GM18951 (cell line): ENCODE measurements around the gene CHCHD1.

Experiments used
- POLR2A ChIP-seq: IDR thresholded peaks from 4 replicates; pipeline ENCODE4 v1.6.1; 2011; ENCODE audit warnings: mild to moderate bottlenecking; ENCODE audit not compliant: insufficient read length, insufficient read depth; ENCODE audit errors: extremely low read depth
- in situ Hi-C: fragments of 300-500 bp; cut with MboI; formaldehyde crosslinking; loops from one replicate; pipeline ENCODE4 v1.12.0; 2022; ENCODE audit warnings: low sequenced_read_pairs, mixed read lengths, inconsistent platforms; ENCODE audit not compliant: unreplicated experiment

Gene CHCHD1

DNA sequence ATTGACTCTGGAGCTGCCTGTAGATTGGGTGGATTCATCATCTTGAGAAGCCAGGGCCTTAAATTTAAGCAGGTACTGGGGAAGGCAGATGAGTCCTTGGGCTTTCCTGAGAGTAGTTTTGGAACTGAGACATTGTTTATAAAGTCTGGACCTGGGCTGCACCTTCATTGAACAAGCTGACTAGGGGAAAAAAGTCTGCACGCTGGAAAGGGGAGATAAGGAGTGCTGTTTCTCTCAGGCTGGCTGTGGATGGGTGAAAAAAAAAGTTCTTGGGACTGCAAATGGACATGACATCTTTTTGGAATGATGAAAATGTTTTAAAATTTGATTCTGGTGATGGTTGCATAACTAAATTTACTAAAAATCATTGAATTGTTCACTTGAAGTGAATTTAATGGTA lies 25.7 kb upstream of the CHCHD1 start:
- TF ChIP-seq POLR2A = no peak
- in situ Hi-C loops = no loop called here

DNA sequence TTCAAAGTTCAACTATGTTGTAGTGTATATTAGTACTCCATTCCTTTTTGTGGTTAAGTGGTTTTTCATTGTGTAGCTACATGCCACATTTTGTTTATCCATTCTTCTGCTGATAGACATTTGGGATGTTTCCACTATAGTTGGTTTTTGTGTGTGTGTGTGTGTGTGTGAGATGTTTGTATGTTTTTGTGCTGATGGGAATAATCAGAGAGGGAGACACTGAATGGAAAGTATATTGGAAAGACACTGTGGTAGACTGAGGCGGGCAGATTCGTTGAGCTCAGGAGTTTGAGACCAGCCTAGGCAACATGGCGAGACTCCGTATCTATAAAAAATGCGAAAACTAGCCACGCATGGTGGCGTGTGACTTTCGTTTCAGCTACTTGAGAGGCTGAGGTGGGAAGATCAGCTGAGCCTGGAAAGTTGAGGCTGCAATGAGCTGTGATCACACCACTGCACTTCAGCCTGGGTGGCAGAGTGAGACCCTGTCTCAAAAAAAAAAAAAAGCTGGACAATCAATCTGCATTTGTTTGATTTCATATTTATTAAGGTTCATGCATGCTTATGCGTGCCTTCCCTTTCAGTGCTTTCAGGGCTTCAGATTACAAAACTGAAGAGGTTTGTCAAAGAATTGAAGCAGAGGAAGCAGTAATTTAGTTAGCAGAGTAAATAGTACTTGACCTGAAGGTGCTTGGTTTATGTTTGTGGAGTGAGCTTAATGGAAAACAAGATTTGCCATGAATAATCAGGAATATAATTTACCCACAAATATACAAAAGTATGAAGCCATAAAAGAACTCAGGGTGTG lies 22.9 kb upstream of the CHCHD1 start:
- TF ChIP-seq POLR2A = no peak
- in situ Hi-C loops = no loop called here

DNA sequence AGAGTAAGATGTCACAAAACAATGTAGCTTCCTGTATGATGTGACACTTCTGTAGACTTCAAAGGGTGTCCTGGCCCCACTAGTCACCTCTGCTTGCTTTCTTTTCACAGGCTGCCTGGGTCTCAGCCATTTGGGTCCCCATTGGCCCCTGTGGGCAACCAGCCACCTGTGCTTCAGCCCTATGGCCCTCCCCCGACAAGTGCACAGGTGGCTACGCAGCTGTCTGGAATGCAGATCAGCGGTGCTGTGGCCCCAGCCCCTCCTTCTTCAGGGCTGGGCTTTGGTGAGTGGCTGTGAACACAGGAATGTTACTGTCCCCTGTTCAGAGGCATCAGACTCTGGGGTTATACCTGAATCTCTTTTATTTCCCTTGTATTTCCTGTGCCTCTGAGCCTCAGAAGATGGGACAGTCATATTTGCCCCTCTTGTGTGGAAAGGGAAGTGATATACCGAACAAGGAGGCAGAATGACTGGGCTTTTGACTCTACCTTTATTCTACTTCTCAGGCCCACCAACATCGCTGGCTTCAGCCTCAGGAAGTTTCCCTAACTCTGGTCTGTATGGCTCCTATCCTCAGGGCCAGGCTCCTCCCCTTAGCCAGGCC lies 22.2 kb upstream of the CHCHD1 start:
- in situ Hi-C loops = no loop called here
- TF ChIP-seq POLR2A = no peak

DNA sequence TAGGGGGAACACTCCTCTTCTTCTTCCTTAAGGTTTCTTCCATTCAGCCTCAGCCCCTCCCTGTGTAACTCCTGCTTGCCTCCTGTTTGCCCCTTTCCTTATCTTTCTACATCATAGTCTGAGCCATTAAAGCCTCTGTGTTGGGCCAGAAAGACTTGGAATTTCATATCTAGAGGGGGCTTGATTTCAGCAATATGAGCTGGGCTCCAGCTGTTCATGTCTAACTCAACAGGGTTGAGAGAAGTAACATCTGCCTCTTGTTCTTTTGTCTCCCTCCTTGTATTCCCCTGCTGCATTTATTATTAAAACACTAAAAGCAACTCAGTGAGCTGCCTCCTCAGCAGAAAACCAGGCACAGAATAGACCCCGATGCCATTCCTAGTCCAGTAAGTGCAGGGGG lies 20.1 kb upstream of the CHCHD1 start:
- no peak for TF ChIP-seq POLR2A
- in situ Hi-C loops = no loop called here

DNA sequence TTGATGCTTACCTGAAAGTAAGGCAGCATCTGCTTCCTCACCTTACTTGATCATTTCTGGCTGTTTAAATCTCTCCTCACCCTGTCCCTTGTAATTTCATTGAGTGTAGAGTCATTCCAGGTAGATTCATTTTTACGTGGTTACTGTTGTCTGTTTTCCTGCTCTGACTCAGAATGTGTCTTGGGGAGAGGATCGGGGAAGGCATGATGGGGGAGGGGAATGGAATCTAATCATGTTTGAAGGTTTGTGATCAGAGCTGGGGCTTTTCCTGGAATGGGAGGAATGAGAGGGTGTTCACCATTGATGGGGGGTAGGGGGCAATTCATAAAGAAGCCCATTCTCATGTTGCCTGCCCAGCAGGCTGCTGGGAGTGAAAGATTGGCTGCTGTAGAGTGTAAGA lies 18.9 kb upstream of the CHCHD1 start:
- in situ Hi-C loops = no loop called here
- no peak for TF ChIP-seq POLR2A

DNA sequence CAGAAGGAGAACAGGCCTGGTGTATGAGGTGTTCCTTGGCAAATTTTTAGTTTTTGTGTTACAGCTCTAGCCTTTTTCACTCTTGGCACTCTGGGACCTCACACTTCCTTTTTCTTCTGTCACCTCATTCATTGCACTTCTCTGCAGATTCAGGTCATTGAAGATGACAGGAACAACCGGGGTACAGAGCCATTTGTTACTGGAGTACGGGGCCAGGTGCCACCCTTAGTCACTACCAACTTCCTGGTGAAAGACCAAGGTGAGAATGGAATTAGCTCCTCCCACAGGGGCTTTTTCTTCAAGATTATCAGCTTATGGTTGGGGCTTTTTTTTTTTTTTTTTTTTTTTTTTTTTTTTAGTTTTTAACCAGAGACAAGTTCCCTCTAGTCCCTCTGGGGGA lies 18.5 kb upstream of the CHCHD1 start:
- TF ChIP-seq POLR2A = no peak
- in situ Hi-C loops = no loop called here

DNA sequence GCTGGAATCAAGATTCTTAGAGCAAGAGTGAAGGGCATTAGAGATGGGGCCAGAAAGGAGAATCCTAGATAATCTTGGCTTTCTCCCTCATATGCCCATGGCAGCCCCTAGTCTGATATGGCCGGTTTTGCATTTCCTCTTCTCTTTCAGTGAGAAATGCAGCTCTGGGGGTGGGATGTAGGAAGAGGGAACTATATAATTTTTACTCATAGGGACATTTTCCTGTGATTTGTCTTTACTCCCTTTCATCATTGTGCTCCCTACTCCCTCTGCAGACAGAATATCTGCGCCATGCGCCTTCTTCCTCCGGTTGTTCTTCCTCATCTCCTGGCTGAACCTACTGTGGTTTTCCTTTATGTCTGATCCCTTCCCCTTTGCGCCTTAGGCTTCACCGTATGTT lies 16.8 kb upstream of the CHCHD1 start:
- in situ Hi-C loops = no loop called here
- no peak for TF ChIP-seq POLR2A

DNA sequence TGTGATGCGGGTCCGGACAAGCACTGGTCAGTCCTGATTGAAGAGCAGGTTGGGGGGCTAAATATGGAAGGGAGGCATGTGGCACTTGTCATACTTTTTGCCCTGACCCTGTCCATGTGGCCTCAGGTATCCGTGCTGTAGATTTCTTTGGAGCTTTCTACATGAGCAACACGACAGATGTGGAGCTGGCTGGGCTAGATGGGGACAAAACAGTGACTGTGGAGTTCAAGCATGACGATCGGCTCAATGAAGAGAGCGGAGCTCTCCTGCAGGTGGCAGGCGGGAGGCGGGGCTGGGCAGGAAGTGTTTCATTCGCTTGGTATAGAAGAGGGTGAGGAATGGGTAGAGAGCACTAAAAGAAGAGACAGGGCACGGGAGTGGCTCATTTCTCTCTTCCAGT lies 13.0 kb upstream of the CHCHD1 start:
- TF ChIP-seq POLR2A = no peak
- in situ Hi-C loops = no loop called here

DNA sequence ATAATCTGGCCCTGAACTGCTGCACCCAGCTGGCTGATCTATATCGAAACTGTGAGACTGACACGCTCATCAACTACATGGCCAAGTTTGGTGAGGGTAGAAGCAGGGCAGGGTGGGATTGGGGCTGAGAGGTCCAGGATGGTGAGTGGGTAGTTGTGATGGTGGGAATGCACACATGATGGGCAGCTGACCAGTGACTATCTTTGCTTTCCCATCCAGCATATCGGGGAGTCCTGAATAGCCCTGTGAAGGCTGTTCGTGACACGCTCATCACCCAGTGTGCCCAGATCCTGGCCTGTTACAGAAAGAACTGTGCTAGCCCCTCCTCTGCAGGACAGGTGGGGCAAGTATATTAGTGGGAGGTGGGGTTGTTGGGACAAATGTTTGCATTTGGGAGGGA lies 12.5 kb upstream of the CHCHD1 start:
- TF ChIP-seq POLR2A = no peak
- in situ Hi-C loops = no loop called here

DNA sequence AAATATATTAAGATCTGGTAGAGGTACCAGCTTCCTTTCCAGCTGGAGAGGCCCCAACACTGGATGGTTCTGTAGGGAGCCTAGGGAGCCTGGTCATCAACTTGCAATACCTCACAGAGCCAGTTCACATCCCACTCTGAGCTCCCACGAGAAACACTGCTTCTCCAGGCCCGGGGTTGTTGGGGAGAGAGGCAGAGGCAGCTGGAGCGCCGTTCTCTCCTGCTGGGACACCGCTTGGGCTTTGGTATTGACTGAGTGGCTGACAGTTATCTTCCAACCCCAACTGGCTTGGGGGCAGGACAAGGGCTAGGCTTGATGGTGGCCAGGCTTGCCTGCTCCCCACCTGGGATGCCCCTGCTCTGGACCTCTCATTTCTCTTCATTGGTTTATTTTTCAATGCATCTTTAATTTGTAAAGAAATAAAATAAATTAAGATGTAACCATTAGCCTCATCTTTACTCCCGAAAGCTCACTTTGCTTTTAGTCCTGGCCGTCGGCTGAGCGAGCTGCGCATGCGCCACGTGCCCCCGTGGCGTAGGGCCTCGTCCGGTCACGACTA lies 10.0 kb upstream of the CHCHD1 start:
- TF ChIP-seq POLR2A = no peak
- in situ Hi-C loops = no loop called here

DNA sequence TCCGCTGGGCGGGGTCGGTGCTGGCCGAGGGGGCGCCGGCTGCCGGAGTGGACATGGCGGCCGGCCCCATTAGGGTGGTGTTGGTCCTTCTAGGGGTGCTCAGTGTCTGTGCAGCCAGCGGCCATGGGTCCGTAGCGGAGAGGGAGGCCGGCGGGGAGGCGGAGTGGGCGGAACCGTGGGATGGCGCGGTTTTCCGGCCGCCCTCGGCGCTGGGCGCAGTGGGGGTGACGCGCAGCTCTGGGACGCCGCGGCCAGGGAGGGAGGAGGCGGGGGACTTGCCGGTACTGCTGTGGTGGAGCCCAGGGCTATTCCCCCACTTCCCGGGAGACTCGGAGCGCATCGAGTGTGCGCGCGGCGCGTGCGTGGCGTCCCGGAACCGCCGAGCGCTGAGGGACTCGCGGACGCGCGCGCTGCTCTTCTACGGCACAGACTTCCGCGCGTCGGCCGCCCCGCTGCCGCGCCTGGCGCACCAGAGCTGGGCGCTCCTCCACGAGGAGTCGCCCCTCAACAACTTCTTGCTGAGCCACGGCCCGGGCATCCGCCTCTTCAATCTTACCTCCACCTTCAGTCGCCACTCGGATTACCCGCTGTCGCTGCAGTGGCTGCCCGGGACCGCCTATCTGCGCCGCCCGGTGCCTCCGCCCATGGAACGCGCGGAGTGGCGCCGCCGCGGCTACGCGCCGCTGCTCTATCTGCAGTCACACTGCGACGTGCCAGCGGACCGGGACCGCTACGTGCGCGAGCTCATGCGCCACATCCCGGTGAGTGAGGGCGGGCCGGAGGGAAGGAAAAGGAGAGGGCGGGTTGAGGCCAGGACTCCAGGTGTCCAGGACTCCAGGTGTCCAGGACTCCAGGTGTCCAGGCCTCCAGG lies 9.3 kb upstream of the CHCHD1 start:
- in situ Hi-C loops = no loop called here
- TF ChIP-seq POLR2A = peak; percentile 61

DNA sequence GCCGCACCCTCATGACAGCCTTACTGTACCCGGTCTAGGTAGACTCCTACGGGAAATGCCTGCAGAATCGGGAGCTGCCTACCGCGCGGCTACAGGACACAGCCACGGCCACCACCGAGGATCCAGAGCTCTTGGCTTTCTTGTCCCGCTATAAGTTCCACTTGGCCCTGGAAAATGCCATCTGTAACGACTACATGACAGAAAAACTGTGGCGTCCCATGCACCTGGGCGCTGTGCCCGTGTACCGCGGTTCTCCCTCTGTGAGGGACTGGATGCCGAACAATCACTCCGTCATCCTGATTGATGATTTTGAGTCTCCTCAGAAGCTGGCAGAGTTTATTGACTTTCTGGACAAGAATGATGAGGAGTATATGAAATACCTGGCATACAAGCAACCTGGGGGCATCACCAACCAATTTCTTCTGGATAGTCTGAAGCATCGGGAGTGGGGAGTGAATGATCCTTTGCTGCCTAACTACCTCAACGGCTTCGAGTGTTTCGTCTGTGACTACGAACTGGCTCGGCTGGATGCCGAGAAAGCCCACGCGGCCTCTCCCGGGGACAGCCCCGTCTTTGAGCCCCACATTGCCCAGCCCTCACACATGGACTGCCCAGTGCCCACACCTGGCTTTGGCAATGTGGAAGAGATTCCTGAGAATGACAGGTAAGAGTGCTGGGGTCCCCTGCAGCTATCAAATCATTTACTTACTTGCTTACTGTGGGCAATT lies 8.5 kb upstream of the CHCHD1 start:
- in situ Hi-C loops = no loop called here
- no peak for TF ChIP-seq POLR2A

DNA sequence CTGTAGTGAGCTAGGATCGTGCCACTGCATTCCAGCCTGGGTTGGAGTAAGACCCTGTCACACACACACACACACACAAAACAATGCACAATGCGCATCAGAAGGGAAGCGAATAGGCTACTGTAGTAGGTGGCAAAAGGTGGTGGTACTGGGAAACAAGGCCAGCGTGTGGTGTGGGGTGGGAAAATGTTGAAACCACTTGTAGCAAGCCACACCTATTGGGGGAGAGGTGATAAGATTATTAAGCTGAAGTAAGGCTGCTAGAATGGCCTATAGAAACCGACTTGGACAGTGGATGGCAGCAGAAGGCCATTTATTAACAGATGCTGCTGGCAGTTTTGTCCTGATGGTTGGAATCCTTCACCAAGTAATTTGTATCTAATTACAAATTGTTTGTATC lies 7.2 kb upstream of the CHCHD1 start:
- no peak for TF ChIP-seq POLR2A
- in situ Hi-C loops = no loop called here
